ENCODE measurements around the gene NCAM2. TPM values are rescaled to one million over a fixed set of nuclear protein-coding genes. Genes with fewer than 3 reads are reported as not detected.

The NCAM2 gene
- total RNA-seq, 1 donor from 2014 or later, result 7.6 TPM

DNA sequence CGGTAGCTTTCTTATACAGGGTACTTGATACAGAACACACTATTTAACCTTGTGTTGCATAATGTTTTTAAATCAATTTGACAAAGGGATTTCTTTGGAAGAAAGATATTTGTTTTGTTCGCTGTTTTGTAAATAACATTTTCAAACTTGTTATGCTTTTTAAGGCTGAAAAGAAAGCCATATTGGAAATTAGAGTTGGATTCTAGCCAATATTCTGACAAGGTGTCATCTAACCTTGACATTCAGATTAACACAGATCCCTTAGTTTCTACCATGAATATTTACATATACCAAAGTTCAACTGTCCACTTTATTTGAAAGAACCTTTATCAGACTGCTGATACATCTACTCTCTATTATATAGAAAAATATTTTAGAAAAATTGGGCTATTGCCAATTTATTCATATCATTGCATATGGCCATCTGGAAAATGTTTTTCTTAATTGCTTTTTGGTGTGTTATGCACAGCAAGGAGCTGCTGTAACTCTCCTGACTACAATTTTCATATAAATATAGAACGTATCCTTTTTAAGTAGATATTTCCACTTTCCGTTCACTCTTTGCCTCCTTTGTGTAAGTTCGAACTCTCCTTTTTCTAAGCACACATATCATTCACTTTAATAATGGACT is 206.3 kb downstream of the NCAM2 start:
- no peak for DNase-seq (ENCODE audit: extremely low read depth, low read depth, low spot score)

DNA sequence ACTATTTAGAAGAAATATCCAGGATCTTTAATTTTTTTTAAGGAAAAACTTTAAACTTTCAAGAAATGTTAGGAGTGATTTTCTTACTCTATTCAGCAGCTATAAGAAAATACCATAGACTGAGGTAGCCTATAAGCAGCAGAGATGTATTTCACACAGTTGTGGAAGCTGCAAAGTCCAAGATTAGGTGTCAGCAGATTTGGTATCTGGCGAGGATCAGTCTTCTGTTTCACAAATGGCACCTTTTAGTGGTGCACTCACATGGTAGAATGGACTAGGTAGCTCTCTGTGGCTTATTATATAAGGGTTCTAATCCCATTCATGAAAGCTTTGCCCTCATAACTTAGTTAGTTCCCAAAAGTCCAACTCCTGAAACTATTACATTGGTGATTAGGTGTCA is 207.4 kb downstream of the NCAM2 start:
- no peak for DNase-seq (ENCODE audit: extremely low read depth, low read depth, low spot score)

DNA sequence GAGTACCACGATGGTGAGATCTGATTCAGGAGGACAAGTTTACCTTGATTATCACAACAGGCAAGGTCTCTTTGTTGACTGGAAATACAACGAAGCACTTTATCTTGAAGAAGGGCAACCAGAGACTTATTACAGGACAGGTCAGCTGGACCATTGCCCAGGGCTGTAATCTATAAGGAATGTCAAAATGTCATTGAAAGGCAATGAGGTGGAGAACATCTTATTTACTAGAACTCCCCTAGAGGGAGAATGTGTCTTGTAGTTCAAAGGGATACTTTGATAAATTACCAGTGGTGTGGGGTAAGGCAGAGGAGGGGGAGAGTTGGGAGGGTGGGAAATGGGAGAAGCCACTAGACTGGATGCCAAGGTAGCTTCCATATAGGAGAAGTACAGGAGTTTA is 212.3 kb downstream of the NCAM2 start:
- DNase-seq (ENCODE audit: extremely low read depth, low read depth, low spot score), result no peak

DNA sequence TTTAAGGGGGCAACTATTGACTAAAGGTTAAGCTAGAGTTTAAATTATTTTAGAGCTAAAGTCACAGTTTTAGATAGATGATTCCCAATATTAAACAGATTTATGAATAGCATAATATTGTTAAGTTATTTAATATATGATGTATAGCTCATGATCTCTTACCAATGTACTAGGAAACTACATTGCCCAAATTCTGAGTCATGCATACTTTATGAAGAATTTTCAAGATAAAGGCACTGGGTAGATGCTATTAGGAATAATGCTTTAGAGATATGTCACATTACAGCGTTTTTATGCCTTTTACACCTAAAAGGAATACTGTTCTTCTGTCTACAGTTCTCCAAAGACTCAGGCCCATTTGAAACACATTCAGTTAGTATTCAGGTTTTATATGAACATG is 215.1 kb downstream of the NCAM2 start:
- no peak for DNase-seq (ENCODE audit: extremely low read depth, low read depth, low spot score)

DNA sequence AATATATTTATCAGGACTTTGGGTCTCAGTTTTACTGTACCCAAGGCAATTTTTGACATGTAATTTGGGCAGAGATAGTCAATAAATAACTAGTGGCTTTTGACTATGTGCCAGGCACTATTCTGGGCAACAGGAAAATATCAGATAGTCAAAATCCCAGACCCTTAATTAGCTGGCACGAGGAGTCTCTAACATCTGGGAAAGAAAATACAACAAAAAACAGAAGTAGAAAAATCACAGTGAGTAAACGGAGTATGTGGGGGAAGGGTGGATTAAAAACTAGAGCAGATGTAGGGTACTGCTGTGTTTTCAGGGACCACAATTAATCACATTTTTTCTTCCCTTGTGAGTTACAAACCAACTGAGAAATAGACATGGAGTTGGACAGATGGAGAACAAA is 217.8 kb downstream of the NCAM2 start:
- DNase-seq (ENCODE audit: extremely low read depth, low read depth, low spot score), result no peak

DNA sequence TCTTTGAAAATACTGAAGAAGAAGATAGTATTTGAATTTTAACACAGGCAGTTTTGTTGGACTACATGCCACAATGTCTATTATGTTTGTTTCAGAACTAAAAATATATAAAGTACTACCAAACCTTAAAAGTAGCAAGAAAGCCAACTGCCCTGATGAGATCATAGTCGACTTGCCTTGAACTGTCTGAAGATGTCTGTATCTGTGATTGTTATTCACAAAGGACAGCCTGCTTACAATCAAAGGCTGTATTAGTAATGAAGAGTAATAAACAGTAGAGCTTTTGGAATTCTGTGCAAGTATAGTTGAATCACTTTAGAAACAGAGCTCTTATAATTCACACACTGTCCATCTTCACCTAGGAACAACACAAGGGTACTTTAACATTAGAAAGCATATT is 228.3 kb downstream of the NCAM2 start:
- no peak for DNase-seq (ENCODE audit: extremely low read depth, low read depth, low spot score)

DNA sequence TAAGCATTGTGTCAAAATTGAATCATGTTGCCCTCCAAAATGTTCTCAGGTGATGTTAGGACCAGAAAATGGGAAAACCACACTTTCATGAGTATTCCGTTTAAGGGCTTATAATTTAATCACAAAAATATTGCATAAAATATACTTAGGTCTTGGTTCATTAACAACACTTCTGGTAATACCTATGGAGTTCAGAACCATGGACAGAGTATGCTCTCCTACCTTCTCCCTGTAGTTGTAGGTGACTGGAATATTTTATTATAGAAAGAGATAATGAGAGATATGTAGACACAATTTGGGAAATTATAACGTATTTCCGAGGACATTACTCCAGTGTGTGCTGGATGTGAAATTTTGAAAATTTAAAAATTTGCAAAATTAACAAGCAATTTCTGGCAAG is 232.5 kb downstream of the NCAM2 start:
- DNase-seq (ENCODE audit: extremely low read depth, low read depth, low spot score), result no peak

DNA sequence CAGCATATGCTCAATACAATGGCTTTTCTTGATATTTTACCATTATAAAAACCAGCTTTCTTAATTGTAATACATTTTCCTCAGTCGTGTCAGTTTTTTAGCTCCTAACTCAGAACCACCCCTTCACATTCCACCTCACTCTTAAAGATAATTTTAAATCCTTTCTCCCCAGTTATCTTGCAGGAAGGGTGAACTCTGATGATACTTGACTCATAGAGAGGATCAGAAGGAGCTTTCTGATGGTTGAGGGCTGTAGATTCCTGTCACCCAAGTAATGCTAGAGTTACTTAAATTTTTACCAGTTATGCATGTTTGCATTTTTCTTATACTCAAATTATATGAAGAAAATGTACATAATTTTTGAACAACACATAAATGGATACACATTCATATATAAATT is 233.7 kb downstream of the NCAM2 start:
- no peak for DNase-seq (ENCODE audit: extremely low read depth, low read depth, low spot score)

DNA sequence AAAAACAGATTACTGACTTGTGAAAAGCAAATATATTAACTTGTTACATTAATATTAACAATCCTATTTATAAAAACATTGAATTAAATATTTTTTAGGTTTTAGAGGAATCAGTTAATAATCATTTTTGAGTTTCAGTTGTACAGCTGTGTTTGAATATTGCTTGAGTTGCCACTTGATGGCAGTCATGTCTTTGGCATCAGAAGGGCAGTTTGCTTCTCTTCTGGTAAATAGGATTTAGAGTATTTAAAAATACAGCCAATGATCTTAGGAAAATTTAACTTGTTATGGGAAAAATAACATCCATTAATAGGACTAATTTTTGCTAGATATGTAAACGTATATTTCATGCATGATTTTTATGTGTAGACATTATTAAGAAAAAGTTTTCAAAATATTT is 234.1 kb downstream of the NCAM2 start:
- peak; percentile 9 for DNase-seq (ENCODE audit: extremely low read depth, low read depth, low spot score)

DNA sequence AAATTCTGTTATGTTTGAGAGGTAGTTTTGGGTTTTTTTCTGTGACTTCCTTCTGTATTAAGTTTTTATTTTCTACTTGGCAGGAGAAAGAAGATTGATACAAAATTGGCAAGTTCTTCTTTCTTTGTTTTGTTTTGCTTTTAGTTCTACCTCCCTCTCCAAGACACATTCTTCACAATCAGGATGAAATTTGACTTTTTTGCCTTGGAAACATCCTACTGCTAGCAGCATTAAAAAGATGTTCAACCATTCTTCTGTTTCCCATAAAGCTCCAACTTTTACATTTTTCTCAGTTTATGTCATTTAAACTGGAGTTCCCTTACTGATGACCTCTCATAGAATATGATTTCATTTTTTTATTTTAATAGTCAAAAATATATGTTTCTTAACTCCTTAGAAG is 234.8 kb downstream of the NCAM2 start:
- no peak for DNase-seq (ENCODE audit: extremely low read depth, low read depth, low spot score)

DNA sequence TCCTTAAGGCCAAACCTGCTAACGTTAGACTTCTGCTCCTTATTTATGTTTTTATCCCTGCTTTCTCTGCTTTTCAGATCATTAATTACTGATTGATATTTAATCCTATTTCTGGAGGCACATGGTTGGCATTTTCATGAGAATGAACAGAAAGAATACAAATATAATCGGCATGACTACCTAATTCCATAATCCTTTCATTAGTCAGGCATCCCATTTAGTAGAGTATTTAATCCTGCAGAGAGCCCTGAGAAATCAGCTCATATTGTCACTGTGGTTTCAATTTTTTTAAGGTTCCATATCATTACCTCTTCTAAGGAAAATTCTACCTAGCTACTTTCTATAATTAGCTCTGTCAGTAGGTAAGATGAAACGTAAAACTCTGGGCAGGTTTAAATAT is 238.8 kb downstream of the NCAM2 start:
- DNase-seq (ENCODE audit: extremely low read depth, low read depth, low spot score), result no peak

DNA sequence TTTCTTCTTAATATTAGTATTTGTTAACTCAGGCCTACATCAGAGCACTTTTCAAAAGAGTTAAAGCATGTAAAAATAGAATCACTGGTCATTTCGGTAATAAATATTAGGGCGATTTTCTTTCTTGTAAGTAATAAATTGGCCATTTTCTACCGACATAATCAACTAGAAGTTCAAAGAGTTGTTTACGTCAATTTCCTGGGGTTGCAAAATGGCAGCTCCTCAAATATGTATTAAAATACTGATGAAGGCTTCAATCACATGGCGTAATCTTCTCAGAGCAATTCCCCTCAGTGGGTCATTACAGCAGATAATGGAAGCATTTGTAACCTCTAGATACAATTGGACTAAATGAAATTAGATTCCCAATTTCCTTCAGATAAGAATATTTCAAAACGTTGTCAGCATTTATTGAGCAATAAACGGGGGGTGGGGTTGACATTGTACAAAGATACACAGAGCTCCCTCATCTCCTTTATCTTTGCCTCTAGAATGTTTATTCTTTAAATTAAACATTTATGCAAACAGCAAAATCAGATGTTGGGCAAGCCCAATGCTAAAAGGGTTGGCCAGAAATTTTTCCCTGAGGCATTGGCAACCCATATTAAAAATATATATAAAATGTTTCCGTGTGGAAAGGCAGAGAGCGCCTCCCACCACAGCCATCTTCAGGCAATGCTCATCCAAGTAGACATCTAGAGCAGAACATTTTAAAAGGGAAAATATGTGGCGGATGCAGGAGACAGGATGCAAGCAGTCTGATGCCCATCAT is 240.6 kb downstream of the NCAM2 start:
- no peak for DNase-seq (ENCODE audit: extremely low read depth, low read depth, low spot score)

DNA sequence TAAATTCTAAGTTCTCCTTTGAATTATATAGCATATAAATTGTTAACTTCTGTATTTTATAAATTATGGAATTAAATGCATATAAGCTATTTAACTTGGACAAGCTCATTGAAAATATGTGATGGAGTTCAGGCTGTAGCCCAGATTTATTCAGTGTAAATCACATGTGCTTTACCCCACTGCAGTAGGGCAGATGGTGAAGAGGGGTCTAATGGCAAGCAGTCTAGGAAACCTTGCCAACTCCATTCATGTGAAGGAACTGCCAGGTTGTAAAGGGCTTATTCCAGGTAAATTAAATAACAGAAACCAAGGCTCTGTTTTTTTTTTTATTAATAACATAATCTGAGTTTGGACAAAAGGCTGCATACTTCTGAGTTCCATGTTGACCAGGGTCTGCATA is 243.2 kb downstream of the NCAM2 start:
- no peak for DNase-seq (ENCODE audit: extremely low read depth, low read depth, low spot score)

DNA sequence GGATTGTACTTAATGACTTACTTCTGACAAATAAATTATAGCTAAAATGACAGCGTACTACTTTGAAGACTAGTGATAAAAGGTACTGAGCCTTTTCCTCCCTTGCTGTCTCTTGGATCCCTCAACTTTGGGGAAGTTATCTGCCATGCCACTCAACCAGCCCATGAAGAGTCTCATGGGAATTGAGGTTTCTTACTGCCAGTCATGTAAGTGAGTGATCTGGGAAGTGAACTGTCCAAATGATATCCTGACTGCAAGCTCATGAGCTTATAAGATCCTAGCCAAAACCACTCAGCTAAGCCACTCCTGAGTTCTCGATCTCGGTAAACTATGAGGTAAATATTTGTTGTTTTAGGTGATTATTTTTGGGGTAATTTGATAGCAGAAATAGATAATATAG is 247.8 kb downstream of the NCAM2 start:
- no peak for DNase-seq (ENCODE audit: extremely low read depth, low read depth, low spot score)

DNA sequence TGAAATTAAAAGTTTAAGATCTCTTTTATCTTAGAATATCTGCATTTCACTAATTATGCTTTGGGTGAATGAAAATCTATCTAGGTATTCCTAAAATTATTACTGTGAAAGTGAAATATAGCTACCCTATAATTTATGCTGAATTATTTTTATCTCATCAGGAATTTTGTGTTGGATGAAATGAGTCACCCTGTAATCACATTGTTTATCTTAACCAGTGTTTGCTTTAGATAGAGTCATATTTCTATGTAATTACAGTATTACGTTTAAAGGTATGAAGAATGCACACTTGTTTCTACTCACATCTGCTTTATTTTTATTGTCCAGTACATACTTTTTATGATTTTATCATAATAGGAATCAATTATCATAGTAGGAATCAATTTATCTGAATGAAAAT is 249.2 kb downstream of the NCAM2 start:
- no peak for DNase-seq (ENCODE audit: extremely low read depth, low read depth, low spot score)

DNA sequence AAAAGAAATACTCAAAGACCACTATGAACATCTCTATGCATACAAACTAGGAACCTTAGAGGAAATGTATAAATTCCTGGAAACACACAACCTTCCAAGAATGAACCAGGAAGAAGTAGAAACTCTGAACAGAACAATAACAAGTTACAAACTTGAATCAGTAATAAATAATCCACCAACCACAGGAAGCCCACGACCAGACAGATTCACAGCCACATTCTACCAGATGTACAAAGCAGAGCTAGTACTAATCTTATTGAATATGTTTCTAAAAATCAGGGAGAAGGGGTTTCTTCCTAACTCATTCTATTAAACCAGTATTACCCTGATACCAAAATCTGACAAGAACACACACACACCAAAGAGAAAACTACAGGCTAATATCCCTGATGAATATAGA is 263.8 kb downstream of the NCAM2 start:
- DNase-seq (ENCODE audit: extremely low read depth, low read depth, low spot score), result no peak

DNA sequence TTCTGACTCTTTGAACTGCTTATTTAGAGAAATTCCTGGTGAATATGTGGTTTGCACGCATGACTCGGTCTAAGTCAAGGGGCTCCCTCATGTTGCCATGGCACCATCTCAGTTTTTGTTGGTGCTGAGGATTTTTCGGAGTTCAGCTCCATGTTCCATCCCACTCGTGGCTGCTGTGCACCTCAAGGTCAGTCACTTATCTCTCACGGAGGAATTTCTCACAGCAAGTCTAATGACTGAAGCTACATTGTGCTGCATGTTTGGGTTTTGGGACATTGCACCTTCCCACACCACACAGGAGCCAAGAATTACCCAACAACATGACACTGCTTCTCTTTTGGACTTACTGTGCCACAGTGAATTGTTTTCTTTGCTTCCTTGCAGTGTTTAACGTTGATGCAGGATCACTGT is 269.9 kb downstream of the NCAM2 start:
- DNase-seq (ENCODE audit: extremely low read depth, low read depth, low spot score), result no peak

DNA sequence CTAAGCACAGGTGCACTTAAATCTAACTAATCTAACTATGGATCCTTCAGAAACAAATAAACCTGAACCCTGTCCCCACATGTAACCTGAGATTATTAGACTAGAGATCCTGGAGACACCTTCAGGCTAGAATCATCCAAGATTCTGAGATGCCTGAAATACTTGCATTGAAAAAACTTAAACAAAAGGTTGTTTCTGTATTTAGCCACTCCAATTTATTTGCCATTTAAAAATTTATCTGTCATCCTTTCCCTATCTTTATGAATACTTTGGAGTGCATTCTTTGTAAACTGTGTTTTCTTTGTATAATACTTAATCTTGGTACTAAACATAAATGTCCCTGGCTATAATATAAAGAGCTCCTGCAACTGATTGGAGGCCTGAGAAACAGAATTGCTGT is 270.7 kb downstream of the NCAM2 start:
- DNase-seq (ENCODE audit: extremely low read depth, low read depth, low spot score), result no peak

DNA sequence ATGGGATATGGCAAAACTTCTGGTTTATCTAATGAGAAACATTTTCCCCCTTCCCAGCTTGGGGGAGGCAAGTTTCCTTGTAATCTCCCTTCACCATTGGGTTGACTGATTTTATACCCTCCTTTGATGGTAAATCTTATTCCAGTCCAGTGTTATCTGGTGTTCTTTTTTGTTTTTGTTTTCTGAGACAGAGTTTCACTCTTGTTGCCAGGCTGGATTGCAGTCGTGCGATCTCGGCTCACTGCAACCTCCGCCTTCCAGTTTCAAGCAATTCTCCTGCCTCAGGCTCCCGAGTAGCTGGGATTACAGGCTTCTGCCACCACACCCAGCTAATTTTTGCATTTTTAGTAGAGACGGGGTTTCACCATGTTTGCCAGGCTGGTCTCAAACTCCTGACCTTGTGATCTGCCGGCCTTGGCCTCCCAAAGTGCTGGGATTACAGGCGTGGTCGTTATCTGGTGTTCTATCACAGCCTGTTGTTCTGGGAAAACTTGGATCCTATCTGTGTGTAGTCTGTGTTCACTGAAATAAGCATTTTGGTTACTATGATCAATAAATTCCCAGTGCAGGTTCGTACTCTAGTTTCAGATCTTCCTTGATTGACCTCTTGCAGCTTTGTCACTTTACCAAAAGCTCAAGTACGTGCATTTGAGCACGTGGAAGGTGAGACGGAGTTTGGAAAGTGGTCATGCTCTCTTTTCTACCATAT is 281.1 kb downstream of the NCAM2 start:
- no peak for DNase-seq (ENCODE audit: extremely low read depth, low read depth, low spot score)

DNA sequence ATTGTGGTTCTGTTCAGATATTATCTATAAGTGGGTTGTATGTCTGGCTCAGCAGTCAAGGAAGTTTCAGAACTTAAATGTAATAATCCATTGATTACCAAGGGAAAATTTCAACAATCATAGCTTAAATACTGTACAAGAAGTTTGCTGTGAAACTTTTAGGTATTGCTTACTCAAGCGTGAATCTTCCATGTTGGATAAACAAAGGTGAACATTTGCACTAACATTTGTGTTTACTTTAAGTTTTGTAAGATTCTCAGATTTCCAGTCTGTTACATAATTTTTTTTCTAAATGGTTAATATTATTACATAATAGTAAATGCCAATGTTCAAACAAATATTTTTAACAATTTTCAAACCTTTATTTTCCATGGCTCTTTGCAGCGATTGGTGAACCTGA is 285.6 kb downstream of the NCAM2 start:
- no peak for DNase-seq (ENCODE audit: extremely low read depth, low read depth, low spot score)

DNA sequence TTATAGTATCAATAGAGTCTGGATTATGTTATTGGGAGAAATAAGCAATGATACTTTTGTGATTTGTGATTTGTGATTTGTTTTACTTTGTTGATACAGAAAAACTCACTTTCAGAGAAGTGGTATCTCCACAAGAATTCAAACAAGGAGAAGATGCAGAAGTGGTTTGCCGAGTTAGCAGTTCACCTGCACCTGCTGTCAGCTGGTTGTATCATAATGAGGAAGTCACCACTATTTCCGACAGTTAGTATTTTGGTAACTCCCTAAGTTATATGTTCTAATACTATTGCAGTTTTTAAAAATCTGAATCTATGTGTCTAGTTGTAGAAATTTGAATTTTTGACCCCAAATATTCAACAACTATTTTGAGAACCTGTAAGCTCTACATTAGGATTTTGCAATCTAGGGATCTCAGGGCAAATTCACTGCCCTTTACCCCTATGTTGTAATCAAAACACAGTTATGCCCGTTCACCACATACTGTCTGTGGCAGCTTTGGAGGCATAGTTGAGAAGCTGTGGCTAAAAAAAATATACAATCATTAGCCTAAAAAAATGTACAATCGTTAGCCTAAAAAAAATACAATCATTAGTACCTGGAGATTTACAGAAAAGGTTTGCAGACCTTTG is 288.1 kb downstream of the NCAM2 start:
- DNase-seq (ENCODE audit: extremely low read depth, low read depth, low spot score), result no peak

DNA sequence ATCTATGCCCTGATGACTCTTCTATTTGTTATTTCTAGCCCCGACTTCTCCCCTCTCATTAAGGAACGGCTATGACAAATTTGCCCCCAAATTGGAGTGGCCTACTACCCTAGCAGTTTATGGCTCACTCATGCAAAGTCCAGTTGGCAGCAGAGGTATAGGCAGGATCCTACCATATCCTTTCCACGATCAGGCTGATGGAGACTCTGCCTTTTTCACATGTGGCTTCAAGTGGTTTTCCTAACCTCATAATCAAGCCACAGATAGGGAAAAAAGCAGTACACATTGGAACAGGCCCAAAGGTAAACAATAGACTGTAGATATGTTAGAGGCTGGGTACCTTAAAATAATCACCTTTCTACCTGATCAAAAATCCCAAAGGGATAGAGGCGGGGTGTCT is 292.5 kb downstream of the NCAM2 start:
- DNase-seq (ENCODE audit: extremely low read depth, low read depth, low spot score), result no peak
